DOHH2 (cell line): Measurements from ENCODE around the gene PIP.

Experiments
- H3F3A ChIP-seq: fragments of 200-600 bp; sonication (generic), shearing (Covaris generic); 2 replicates; pipeline ENCODE4 v1.6.0; 2016; ENCODE audit warnings: antibody characterized with exemption, mild to moderate bottlenecking; ENCODE audit not compliant: control insufficient read depth, insufficient read depth
- H3K27ac ChIP-seq: fragments of 200-600 bp; sonication (generic); 2 replicates; pipeline ENCODE4 v1.5.1; 2014; ENCODE audit warnings: low read depth, mild to moderate bottlenecking, low read length, moderate library complexity
- H3K27me3 ChIP-seq: fragments of 200-600 bp; sonication (generic); 2 replicates; pipeline ENCODE4 v1.6.1; 2014; ENCODE audit warnings: mild to moderate bottlenecking, low read length, mixed read lengths; ENCODE audit not compliant: control insufficient read depth
- H3K36me3 ChIP-seq: fragments of 200-600 bp; sonication (generic); 2 replicates; pipeline ENCODE4 v1.6.1; 2014; ENCODE audit warnings: mild to moderate bottlenecking, low read length, moderate library complexity, mixed read lengths; ENCODE audit not compliant: control insufficient read depth
- H3K4me1 ChIP-seq: fragments of 200-600 bp; sonication (generic); 2 replicates; pipeline ENCODE4 v1.6.1; 2014; ENCODE audit warnings: mild to moderate bottlenecking, low read length, mixed read lengths; ENCODE audit not compliant: control insufficient read depth
- H3K4me2 ChIP-seq: fragments of 200-600 bp; sonication (generic); 2 replicates; pipeline ENCODE4 v1.6.0; 2014; ENCODE audit warnings: mild to moderate bottlenecking, low read length, moderate library complexity
- H3K4me3 ChIP-seq: fragments of 200-600 bp; sonication (generic); 2 replicates; pipeline ENCODE4 v1.5.1; 2014; ENCODE audit warnings: mild to moderate bottlenecking, low read length, mixed read lengths
- H3K79me2 ChIP-seq: fragments of 200-600 bp; sonication (generic); 2 replicates; pipeline ENCODE4 v1.6.1; 2014; ENCODE audit warnings: mild to moderate bottlenecking, low read length, mixed read lengths; ENCODE audit not compliant: control insufficient read depth
- H3K9me2 ChIP-seq: fragments of 200-600 bp; sonication (generic); replicated peaks from 2 replicates; pipeline ENCODE4 v1.6.1; 2014; ENCODE audit warnings: mild to moderate bottlenecking, low read length, mixed read lengths; ENCODE audit not compliant: control insufficient read depth
- H3K9me3 ChIP-seq: fragments of 200-600 bp; sonication (generic); 2 replicates; pipeline ENCODE4 v1.6.1; 2014; ENCODE audit warnings: antibody characterized with exemption, low read length, mixed read lengths; ENCODE audit not compliant: control insufficient read depth, insufficient read depth
- H4K20me1 ChIP-seq: fragments of 200-600 bp; sonication (generic); 2 replicates; pipeline ENCODE4 v1.6.0; 2014; ENCODE audit warnings: low read depth, mild to moderate bottlenecking, antibody characterized with exemption, low read length, moderate library complexity; ENCODE audit not compliant: control insufficient read depth, insufficient read depth
- CTCF ChIP-seq: fragments of 200-600 bp; sonication (generic); IDR thresholded peaks from one replicate; pipeline ENCODE4 v1.5.1; 2014; ENCODE audit warnings: antibody characterized with exemption, mild to moderate bottlenecking, low read depth, low read length; ENCODE audit not compliant: poor library complexity, severe bottlenecking
- EZH2phosphoT487 ChIP-seq: fragments of 200-600 bp; sonication (generic); IDR thresholded peaks from 2 replicates; pipeline ENCODE4 v1.6.1; 2017; ENCODE audit warnings: borderline replicate concordance, mild to moderate bottlenecking, antibody characterized with exemption, low read length, moderate library complexity, mixed read lengths

The PIP gene

GRCh38 chr7:143185551-143185950 is 53.7 kb downstream of the PIP start:
- no peaks in the 10 kb centered on the region for H3K79me2 ChIP-seq
- no peaks in the 10 kb centered on the region for H3K9me3 ChIP-seq
- no peak overlapping the region for H3K4me2 ChIP-seq
- TF ChIP-seq CTCF (no peak), EZH2phosphoT487 (no peak)
- no peak overlapping the region for H3K27ac ChIP-seq
- no peak overlapping the region for H3K4me3 ChIP-seq
- no peaks in the 10 kb centered on the region for H4K20me1 ChIP-seq
- H3F3A ChIP-seq = no peaks in the 10 kb centered on the region
- no peaks in the 10 kb centered on the region for H3K36me3 ChIP-seq
- H3K27me3 ChIP-seq = no peaks in the 10 kb centered on the region
- peaks cover 8% of the 10 kb centered on the region for H3K4me1 ChIP-seq
- no peaks in the 10 kb centered on the region for H3K9me2 ChIP-seq

- H3K9me3 ChIP-seq = no peaks in the 10 kb centered on the region
- H3K4me2 ChIP-seq = no peak overlapping the region
- H3K79me2 ChIP-seq = no peaks in the 10 kb centered on the region
- no peak overlapping the region for H3K4me3 ChIP-seq
- no peaks in the 10 kb centered on the region for H4K20me1 ChIP-seq
- no peaks in the 10 kb centered on the region for H3K4me1 ChIP-seq
- no peaks in the 10 kb centered on the region for H3F3A ChIP-seq
- H3K9me2 ChIP-seq = no peaks in the 10 kb centered on the region
- no peaks in the 10 kb centered on the region for H3K36me3 ChIP-seq
- no peak overlapping the region for H3K27ac ChIP-seq
- no peaks in the 10 kb centered on the region for H3K27me3 ChIP-seq
- TF ChIP-seq EZH2phosphoT487 (no peak), CTCF (no peak)
Observed at GRCh38 chr7:143188994-143189393, 57.1 kb downstream of the PIP start.
